Stimulated activated effector memory CD8-positive, alpha-beta T cell treated with anti-CD3 and anti-CD28 coated beads, Interleukin-12 subunit alpha, Interleukin-12 subunit beta, amount 100 ng/mL, for 72 hours (primary cell): Measurements from ENCODE around the gene PSMD1.

Source experiments
- ATAC-seq: fragments of 150-1000 bp; cut with Tn5 transposase; 2 replicates; pipeline ENCODE4 v1.10.0; 2021
- DNase-seq, 2 donors: peaks; one replicate each; pipeline ENCODE4 v3.0.0; 2021 to 2022; ENCODE audit warnings: low spot score in 2 of 2
- H3K27ac Mint-ChIP-seq: one replicate; pipeline ENCODE4 v1.8.0; 2022; ENCODE audit warnings: mild to moderate bottlenecking, mixed read lengths
- H3K36me3 Mint-ChIP-seq: one replicate; pipeline ENCODE4 v1.8.0; 2022; ENCODE audit warnings: mild to moderate bottlenecking, mixed read lengths
- H3K4me1 Mint-ChIP-seq: one replicate; pipeline ENCODE4 v1.8.0; 2022; ENCODE audit warnings: mixed read lengths
- H3K4me3 Mint-ChIP-seq: one replicate; pipeline ENCODE4 v1.8.0; 2022; ENCODE audit warnings: mild to moderate bottlenecking, mixed read lengths
- H3K9me3 Mint-ChIP-seq: one replicate; pipeline ENCODE4 v1.8.0; 2022; ENCODE audit warnings: mixed read lengths

Gene PSMD1

DNA sequence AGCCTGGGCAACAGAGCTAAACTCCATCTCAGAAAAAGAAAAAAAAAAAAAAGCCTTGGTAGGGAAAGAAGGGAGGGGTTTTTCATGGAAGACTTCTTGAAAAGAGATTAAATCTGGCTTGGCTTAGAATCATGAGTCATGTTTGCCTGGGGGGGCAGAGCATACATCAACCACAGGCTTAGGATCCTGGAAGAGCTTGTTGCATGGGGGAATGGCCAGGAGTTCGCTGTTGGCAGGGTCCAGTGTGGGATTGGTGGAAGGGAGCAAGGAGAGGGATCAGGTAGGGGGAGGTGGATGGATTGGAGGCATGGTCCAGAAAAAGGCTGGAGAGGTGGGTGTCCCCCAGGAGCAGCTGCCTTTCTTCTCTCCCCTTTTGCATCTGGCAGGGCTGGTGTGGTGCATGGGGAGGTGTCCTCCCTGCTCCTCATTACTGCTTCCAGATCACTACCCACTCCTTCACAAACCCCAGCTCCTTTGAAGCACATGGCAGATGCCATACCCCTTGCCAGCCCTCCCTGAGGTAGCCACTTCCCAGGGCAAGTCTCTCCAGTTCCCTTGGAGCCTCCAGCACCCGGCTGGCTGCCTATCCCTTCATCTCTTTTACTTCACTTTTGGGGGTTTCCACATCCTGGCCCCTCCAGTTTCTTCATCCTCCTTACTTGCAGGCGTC lies 144.3 kb downstream of the PSMD1 start:
- no peak for ATAC-seq
- no peak overlapping the region for H3K4me3 Mint-ChIP-seq
- no peak for DNase-seq
- H3K9me3 Mint-ChIP-seq = no peaks in the 10 kb centered on the region
- H3K36me3 Mint-ChIP-seq = no peaks in the 10 kb centered on the region
- peaks cover 24% of the 10 kb centered on the region for H3K4me1 Mint-ChIP-seq
- peak overlapping the region; percentile 6 for H3K27ac Mint-ChIP-seq

DNA sequence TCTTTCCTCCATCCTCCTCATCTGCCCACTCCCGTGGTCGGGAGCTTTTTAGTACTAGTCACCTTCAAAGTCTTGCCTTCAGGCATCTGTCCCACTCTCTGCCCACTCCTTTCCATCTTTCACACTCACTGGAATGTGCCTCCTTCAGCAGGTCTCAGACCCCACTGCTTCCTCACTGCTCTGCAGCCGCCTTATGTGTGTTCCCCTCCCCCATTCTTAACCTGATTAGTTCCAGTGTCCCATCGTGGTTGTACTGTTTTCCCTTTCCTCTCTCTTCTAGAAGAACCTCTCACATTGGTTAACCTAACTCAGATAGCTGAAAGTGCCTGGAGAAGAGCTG lies 144.8 kb downstream of the PSMD1 start:
- H3K9me3 Mint-ChIP-seq = no peaks in the 10 kb centered on the region
- peaks cover 24% of the 10 kb centered on the region for H3K4me1 Mint-ChIP-seq
- DNase-seq (no peak), ATAC-seq (no peak)
- H3K27ac Mint-ChIP-seq = peak overlapping the region; percentile 6
- H3K36me3 Mint-ChIP-seq = no peaks in the 10 kb centered on the region
- no peak overlapping the region for H3K4me3 Mint-ChIP-seq

DNA sequence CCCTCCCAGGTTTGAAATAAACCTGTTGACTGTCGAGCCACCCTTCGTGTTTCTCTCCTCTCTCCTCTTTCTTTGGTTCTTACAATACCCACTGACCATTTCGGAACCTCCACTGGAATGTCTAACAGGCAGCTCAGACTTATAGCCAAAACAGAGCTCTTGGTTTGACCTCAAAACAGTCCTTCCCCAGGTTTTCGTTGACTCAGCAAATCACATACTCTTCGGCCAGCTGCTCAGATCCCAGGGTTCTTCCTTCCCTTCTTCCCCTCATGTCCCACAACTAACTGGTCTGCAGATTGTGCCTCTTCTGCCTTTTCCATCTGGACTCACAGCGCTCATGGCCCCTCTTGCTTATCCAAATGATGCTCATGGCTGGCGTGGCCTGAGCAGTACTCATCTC lies 146.4 kb downstream of the PSMD1 start:
- no peaks in the 10 kb centered on the region for H3K9me3 Mint-ChIP-seq
- no peak overlapping the region for H3K27ac Mint-ChIP-seq
- H3K36me3 Mint-ChIP-seq = no peaks in the 10 kb centered on the region

DNA sequence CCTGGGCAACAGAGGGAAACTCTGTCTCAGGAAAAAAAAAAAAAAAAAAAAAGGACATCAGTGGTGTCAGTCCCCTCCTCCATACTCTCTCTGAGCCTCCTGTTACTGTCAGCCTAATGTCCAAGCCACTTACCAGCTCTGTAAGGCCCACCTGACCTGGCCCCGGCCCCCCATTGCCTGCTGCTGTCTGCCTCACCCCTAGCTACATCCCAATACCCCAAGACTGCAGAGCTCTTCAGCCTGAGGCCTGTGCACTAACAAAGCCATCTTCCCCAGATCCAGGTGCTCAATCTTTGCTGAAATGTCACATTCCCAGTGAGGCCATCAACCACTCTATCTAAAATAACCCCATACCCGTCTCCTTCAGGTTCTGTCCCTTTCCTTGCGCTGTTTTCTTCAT lies 147.5 kb downstream of the PSMD1 start:
- H3K4me1 Mint-ChIP-seq = peaks cover 11% of the 10 kb centered on the region
- ATAC-seq (no peak), DNase-seq (no peak)
- no peaks in the 10 kb centered on the region for H3K36me3 Mint-ChIP-seq
- no peaks in the 10 kb centered on the region for H3K9me3 Mint-ChIP-seq
- H3K4me3 Mint-ChIP-seq = no peak overlapping the region
- H3K27ac Mint-ChIP-seq = no peak overlapping the region

More for the DNA sequence above, 146.4 kb downstream of the PSMD1 start:
- ATAC-seq = no peak
- no peak for DNase-seq
- H3K4me3 Mint-ChIP-seq = no peak overlapping the region
- H3K4me1 Mint-ChIP-seq = peaks cover 18% of the 10 kb centered on the region

DNA sequence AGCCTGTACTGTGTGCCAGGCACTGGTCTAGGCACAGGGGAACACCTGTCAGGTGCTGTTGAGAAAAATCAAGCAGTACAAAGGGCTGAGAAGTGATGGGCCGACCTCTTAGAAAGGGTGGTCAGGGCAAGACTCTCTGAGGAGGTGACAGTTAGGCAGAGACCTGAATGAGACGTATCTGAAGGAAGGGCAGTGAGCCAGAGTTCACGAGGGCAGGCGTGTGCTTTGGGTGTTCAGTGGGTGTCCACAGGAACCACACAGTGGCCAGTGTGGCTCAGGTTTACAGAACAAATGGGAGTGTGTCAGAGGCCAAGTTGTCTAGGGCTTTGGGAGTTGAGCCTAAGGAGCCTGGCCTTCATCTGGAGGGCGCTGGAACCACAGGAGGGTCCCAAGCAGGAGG lies 147.9 kb downstream of the PSMD1 start:
- ATAC-seq (no peak), DNase-seq (no peak)
- Mint-ChIP-seq H3K36me3 (no peaks in the 10 kb centered on the region), H3K4me1 (peaks cover 9% of the 10 kb centered on the region), H3K4me3 (no peak overlapping the region), H3K27ac (no peak overlapping the region), H3K9me3 (no peaks in the 10 kb centered on the region)

DNA sequence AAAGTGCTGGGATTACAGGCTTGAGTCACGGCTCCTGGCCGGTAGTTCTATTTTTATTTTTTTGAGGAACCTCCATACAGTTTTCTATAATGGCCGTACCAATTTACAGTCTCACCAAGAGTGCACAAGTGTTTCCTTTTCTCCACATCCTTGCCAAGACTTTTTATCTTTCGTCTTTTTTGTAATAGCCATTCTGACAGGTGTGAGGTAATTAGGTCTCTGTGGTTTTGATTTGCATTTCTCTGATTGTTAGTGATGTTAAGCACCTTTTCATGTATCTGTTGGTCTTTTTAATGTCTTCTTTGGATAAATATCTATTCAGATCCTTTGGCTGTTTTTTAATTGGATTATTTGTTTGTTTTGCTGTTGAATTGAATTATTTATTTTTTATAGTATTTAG lies 151.1 kb downstream of the PSMD1 start:
- Mint-ChIP-seq H3K9me3 (no peaks in the 10 kb centered on the region), H3K27ac (no peak overlapping the region), H3K4me1 (no peaks in the 10 kb centered on the region), H3K4me3 (no peak overlapping the region), H3K36me3 (no peaks in the 10 kb centered on the region)
- DNase-seq (no peak), ATAC-seq (no peak)

DNA sequence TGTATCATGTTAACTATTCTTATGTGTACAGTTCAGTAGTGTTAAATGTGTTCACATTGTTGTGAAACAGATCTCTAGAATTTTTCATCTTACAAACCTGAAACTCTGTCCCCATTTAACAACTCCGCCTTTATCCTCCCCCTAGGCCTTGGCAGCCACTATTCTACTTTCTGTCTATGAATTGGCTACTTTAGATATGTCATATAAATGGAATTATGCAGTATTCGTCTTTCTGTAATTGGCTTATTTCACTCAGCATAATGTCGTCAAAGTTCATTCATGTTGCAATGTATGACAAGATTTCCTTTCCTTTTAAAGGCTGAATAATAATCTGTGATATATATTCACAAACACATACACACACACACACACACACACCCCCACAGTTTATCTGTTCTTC lies 154.1 kb downstream of the PSMD1 start:
- Mint-ChIP-seq H3K4me3 (no peak overlapping the region), H3K36me3 (no peaks in the 10 kb centered on the region), H3K4me1 (no peaks in the 10 kb centered on the region), H3K9me3 (no peaks in the 10 kb centered on the region), H3K27ac (no peak overlapping the region)
- ATAC-seq (no peak), DNase-seq (no peak)

DNA sequence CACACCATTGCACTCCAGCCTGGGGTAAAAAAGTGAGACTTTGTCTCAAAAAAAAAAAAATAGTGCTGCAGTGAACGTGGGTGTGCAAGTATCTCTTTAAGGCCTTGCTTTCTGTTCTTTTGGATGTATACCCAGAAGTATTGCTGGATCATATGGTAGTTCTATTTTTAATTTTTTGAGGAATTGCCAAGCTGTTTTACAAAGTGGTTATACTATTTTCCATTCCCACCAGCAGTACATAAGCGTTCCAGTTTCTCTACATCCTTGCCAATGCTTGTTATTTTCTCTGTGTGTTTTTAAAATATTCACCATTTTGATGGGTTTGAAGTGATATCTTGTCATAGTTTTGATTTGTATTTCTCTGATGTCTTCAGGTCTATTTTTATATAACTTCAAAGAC lies 154.8 kb downstream of the PSMD1 start:
- no peaks in the 10 kb centered on the region for H3K36me3 Mint-ChIP-seq
- ATAC-seq (no peak), DNase-seq (no peak)
- no peaks in the 10 kb centered on the region for H3K9me3 Mint-ChIP-seq
- no peak overlapping the region for H3K4me3 Mint-ChIP-seq
- H3K4me1 Mint-ChIP-seq = no peaks in the 10 kb centered on the region
- H3K27ac Mint-ChIP-seq = no peak overlapping the region

DNA sequence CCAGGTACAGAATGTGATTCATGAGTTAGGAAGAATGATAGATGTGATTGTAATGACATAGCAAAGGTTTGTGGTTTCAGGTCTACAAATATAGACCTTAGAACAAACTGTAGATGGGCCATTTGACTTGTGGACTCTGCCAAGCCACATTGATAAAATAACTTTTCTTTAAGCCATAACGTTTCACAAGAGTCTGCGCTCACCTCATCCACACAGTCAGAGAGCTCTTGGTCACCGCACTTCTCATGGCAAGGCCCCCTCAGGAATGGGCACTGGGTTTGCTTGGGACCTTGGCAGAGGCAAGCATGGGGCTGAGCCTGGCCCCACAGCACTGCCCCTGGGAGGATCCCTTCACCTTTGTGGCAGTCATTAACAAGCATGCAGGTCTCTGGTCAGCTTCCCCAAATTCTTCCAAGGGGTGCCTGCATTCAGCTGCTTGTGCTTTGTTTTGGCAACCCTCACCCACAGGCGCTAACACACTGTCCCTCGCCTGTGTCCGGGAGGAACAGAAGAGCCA lies 155.7 kb downstream of the PSMD1 start:
- Mint-ChIP-seq H3K4me3 (no peak overlapping the region), H3K9me3 (no peaks in the 10 kb centered on the region), H3K36me3 (no peaks in the 10 kb centered on the region), H3K27ac (no peak overlapping the region), H3K4me1 (no peaks in the 10 kb centered on the region)
- ATAC-seq (no peak), DNase-seq (no peak)

DNA sequence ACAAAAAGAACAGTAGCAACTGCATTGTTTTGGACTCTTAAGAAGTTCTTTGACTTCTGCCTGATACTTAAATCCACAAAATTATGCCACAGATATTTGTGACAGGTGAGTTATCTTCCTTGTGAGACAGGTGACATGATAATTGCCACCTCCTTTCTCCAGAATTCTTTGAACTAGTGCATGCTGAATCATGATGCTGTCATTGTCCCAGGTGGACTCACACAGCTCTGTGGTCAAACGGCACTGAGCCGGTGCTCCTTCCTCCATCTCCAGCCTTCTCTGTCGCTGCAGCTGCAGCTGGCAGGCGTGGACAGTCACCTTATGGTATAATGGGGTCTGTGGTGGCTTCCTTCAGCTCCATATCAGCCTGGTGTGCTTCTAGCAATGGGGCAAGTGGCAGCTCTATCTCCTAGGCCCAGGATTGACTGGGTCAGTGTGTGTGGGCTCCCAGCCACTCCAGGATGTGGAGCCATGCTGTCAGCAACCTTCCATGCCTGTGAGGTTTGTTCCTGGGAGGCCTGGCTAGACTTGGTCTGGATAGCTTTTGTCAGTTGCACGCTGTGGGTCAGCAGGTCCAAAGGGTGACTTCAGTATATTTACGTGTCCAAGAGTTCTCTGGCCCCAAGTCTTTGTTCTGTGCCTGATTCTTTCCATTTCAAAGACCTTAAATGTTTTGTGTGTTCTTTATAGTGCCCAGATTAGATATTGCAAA lies 157.4 kb downstream of the PSMD1 start:
- no peaks in the 10 kb centered on the region for H3K4me1 Mint-ChIP-seq
- H3K9me3 Mint-ChIP-seq = no peaks in the 10 kb centered on the region
- no peaks in the 10 kb centered on the region for H3K36me3 Mint-ChIP-seq
- H3K4me3 Mint-ChIP-seq = no peak overlapping the region
- H3K27ac Mint-ChIP-seq = no peak overlapping the region
- ATAC-seq (no peak), DNase-seq (no peak)

DNA sequence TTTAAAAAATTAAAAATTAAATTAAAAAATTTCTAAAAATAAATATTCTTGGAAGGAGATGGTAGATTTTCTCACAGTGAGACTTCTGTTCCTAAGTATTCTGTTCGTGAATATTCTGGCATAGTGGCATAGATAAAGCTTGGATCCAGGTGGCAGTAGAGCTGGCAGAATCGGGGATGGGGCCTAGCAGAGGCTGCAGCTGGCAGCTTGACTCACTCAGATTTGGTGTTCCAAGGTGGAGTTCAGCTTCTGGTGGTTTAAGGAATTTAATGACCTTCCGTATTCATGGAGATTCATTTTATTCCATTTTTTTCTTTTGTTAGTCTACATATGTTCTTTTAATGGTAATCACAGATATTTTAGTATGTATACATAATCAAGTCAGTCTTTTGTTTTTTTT lies 161.7 kb downstream of the PSMD1 start:
- Mint-ChIP-seq H3K36me3 (no peaks in the 10 kb centered on the region), H3K9me3 (no peaks in the 10 kb centered on the region), H3K4me1 (no peaks in the 10 kb centered on the region), H3K27ac (no peak overlapping the region), H3K4me3 (no peak overlapping the region)
- ATAC-seq (no peak), DNase-seq (no peak)

DNA sequence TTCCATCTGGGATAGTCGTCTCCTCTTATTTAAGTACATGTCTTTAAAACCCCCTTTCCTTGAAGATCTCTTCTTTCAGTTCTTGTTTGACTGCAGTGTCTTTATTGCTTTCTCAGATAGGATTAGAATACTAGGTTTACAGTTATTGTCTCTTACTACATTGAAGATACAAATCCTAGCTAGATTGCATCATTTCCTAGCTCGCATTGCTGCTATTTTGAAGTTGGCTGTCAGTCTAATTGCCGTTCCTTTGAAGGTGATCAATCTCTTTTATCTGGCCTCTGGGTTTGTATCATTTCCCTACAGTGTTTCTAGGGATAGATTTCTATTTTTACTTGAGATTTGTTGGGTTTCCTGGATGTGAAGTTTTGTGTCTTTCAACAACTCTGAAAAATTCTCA lies 162.6 kb downstream of the PSMD1 start:
- H3K36me3 Mint-ChIP-seq = no peaks in the 10 kb centered on the region
- H3K9me3 Mint-ChIP-seq = no peaks in the 10 kb centered on the region
- DNase-seq = no peak
- no peak overlapping the region for H3K4me3 Mint-ChIP-seq
- no peak overlapping the region for H3K27ac Mint-ChIP-seq
- no peak for ATAC-seq
- no peaks in the 10 kb centered on the region for H3K4me1 Mint-ChIP-seq

DNA sequence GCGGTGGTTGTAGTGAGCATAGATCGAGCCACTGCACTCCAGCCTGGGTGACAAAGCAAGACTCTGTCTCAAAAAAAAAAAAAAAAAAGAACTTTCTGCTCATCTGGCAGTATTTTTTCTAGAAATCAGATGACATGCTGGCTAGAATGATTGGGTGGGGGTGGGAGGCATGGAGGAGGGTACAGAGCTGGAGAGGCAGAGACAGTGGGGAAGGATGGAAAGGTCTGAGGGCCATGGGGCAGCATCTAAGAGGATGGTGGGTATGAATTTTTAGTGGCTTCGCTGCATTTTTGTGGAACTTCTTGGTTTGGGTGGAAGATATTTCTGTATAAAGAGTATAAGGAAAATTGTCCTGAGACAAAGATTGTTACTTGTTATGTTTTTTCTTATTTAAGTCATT lies 165.1 kb downstream of the PSMD1 start:
- Mint-ChIP-seq H3K36me3 (no peaks in the 10 kb centered on the region), H3K4me3 (no peak overlapping the region), H3K4me1 (no peaks in the 10 kb centered on the region), H3K9me3 (no peaks in the 10 kb centered on the region), H3K27ac (no peak overlapping the region)
- DNase-seq (no peak), ATAC-seq (no peak)
